Measurements from ENCODE around the gene C9orf152. TPM values are rescaled to one million over a fixed set of nuclear protein-coding genes. Genes with fewer than 3 reads are reported as not detected.
"Not testable (repeated sequence)": the region's sequence is repeated elsewhere in the genome, so short reads cannot be mapped to it uniquely, and the experiment has no call there.

Gene C9orf152
- total and polyA plus RNA-seq, 2 of the 13 experiments (the other 11 are each of a cell fraction or from before 2014, with no cell fraction given), result 0.24 to 0.48 TPM

DNA sequence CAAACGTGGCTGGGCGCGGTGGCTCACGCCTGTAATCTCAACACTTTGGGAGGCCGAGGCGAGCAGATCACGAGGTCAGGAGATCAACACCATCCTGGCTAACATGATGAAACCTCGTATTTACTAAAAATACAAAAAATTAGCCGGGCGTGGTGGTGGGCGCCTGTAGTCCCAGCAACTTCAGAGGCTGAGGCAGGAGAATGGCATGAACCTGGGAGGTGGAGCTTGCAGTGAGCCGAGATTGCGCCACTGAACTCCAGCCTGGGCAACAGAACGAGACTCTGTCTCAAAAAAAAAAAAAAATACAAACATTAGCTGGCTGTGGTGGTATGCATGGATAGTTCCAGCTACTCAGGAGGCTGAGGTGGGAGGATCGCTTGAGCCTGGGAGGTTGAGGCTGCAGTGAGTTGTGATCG, 11.9 kb downstream of the C9orf152 start:
- H3K9me3 ChIP-seq (ENCODE audit: low read length); CTCF ChIA-PET (ENCODE audit: low intra/inter-chr PET ratio, low total read pairs); H2AFZ ChIP-seq (ENCODE audit: low read length); H3K36me3 ChIP-seq (replicated peaks in 1 of 2; ENCODE audit: control insufficient read depth in 1 of 2, insufficient read depth in 2 of 2, low read length in 2 of 2); intact Hi-C loops (cut with micrococcal nuclease; ENCODE audit: unreplicated experiment); BruUV-seq (replicated peaks); H4K20me1 ChIP-seq (ENCODE audit: insufficient read depth, low read length); H3K27me3 ChIP-seq (ENCODE audit: control insufficient read depth in 1 of 2, insufficient read depth in 2 of 2, low read length in 2 of 2); H3K4me3 ChIP-seq (replicated peaks in 1 of 3; ENCODE audit: insufficient read depth in 1 of 3, low read depth in 2 of 3, low read length in 3 of 3); H3K79me2 ChIP-seq (ENCODE audit: insufficient read depth, low read length); in situ Hi-C loops (cut with HindIII; ENCODE audit: extremely low pct_ligation_motif_present, low pct_unique_long_range_greater_than_20kb): not testable (repeated sequence)
- H3K4me2 ChIP-seq (ENCODE audit: low read depth, low read length), result peak overlapping the region; percentile 42
- peaks cover 85% of the 10 kb centered on the region for H3K4me1 ChIP-seq (ENCODE audit: insufficient read depth, low read length)
- ATAC-seq (peak; percentile 58), DNase-seq (ENCODE audit: low spot score) (peak; percentile 66), FAIRE-seq (peak; percentile 28)
- peak overlapping the region; percentile 84 for H3K27ac ChIP-seq (ENCODE audit: extremely low read length, insufficient read depth, low read length)
- peak overlapping the region; percentile 44 for H3K9ac ChIP-seq (ENCODE audit: insufficient read depth, low read depth, low read length)
- WGBS (ENCODE audit: low lambda C conversion rate), result 13% methylated on average over 16 of the region's 16 CpGs
- POLR2A ChIA-PET, result interaction anchor here (0.7 to 2.9 kb wide), 6 partner anchors 10 to 718 kb away, joined by 3 to 31 read pairs (median 4); partner anchors contain the start of gene TXN
- peak; percentile 34; the same call in 1 of the 2 replicates for TF ChIP-seq ZNF501 (CRISPR knock-in tag; IDR thresholded peaks at IDR 0.05)
- peak; percentile 25; the same call in 1 of the 2 replicates for TF ChIP-seq GABPB1 (CRISPR knock-in tag; IDR thresholded peaks at IDR 0.05)
- peak; percentile 50; the same call in 1 of the 2 replicates for TF ChIP-seq TBX3 (IDR thresholded peaks at IDR 0.05; ENCODE audit: borderline replicate concordance)
- TF ChIP-seq HOXA3 (CRISPR knock-in tag; IDR thresholded peaks at IDR 0.05), result peak; percentile 50; the same call in 1 of the 2 replicates
- TF ChIP-seq ZBTB37 (CRISPR knock-in tag; IDR thresholded peaks at IDR 0.05), result peak; percentile 88
- TF ChIP-seq FOSL2 (CRISPR knock-in tag; IDR thresholded peaks at IDR 0.05), result peak; percentile 86
- TF ChIP-seq, protein P1, sequence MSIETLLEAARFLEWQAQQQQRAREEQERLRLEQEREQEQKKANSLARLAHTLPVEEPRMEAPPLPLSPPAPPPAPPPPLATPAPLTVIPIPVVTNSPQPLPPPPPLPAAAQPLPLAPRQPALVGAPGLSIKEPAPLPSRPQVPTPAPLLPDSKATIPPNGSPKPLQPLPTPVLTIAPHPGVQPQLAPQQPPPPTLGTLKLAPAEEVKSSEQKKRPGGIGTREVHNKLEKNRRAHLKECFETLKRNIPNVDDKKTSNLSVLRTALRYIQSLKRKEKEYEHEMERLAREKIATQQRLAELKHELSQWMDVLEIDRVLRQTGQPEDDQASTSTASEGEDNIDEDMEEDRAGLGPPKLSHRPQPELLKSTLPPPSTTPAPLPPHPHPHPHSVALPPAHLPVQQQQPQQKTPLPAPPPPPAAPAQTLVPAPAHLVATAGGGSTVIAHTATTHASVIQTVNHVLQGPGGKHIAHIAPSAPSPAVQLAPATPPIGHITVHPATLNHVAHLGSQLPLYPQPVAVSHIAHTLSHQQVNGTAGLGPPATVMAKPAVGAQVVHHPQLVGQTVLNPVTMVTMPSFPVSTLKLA (IDR thresholded peaks at IDR 0.05), result 0 out of 2 replicates have a peak, but pooled peaks have one; percentile 18
- TF ChIP-seq PITX1 (CRISPR knock-in tag; IDR thresholded peaks at IDR 0.05), result 0 out of 2 replicates have a peak, but pooled peaks have one; percentile 33
- peak; percentile 48 for TF ChIP-seq POGZ (CRISPR knock-in tag; IDR thresholded peaks at IDR 0.05)
- TF ChIP-seq, protein P2, sequence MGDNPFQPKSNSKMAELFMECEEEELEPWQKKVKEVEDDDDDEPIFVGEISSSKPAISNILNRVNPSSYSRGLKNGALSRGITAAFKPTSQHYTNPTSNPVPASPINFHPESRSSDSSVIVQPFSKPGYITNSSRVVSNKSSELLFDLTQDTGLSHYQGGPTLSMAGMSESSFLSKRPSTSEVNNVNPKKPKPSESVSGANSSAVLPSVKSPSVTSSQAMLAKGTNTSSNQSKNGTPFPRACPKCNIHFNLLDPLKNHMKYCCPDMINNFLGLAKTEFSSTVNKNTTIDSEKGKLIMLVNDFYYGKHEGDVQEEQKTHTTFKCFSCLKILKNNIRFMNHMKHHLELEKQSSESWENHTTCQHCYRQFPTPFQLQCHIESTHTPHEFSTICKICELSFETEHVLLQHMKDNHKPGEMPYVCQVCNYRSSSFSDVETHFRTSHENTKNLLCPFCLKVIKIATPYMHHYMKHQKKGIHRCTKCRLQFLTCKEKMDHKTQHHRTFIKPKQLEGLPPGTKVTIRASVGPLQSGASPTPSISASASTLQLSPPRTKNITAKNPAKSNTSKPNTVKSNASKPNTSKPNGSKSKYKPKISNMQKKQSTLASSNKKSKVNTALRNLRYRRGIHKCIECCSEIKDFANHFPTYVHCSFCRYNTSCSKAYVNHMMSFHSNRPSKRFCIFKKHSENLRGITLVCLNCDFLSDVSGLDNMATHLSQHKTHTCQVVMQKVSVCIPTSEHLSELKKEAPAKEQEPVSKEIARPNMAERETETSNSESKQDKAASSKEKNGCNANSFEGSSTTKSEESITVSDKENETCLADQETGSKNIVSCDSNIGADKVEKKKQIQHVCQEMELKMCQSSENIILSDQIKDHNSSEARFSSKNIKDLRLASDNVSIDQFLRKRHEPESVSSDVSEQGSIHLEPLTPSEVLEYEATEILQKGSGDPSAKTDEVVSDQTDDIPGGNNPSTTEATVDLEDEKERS (CRISPR knock-in tag; IDR thresholded peaks at IDR 0.05), result peak; percentile 79; the same call in 1 of the 2 replicates
- TF ChIP-seq NR2F6 (IDR thresholded peaks at IDR 0.05), result peak; percentile 67
- peak; percentile 62 for TF ChIP-seq NR2F6 (CRISPR knock-in tag; IDR thresholded peaks at IDR 0.05)
- peak; percentile 70; the same call in 1 of the 2 replicates for TF ChIP-seq CEBPB (IDR thresholded peaks at IDR 0.05; ENCODE audit: borderline replicate concordance, low read depth, low read length)
- TF ChIP-seq NAIF1 (CRISPR knock-in tag; IDR thresholded peaks at IDR 0.05; ENCODE audit: borderline replicate concordance), result peak; percentile 19; the same call in 1 of the 2 replicates
- TF ChIP-seq, protein P3, sequence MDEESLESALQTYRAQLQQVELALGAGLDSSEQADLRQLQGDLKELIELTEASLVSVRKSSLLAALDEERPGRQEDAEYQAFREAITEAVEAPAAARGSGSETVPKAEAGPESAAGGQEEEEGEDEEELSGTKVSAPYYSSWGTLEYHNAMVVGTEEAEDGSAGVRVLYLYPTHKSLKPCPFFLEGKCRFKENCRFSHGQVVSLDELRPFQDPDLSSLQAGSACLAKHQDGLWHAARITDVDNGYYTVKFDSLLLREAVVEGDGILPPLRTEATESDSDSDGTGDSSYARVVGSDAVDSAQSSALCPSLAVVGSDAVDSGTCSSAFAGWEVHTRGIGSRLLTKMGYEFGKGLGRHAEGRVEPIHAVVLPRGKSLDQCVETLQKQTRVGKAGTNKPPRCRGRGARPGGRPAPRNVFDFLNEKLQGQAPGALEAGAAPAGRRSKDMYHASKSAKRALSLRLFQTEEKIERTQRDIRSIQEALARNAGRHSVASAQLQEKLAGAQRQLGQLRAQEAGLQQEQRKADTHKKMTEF (CRISPR knock-in tag; IDR thresholded peaks at IDR 0.05), result peak; percentile 70
- TF ChIP-seq TFAP4 (IDR thresholded peaks at IDR 0.05; ENCODE audit: borderline replicate concordance, low read depth), result 0 out of 2 replicates have a peak, but pooled peaks have one; percentile 10

All from HepG2 (cell line).